Neutrophil (primary cell): ENCODE measurements around the gene L2HGDH.
"Not testable (repeated sequence)": the region's sequence is repeated elsewhere in the genome, so short reads cannot be mapped to it uniquely, and the experiment has no call there.

Experiments
- H3K27ac ChIP-seq: fragments of 200-600 bp; sonication (generic); 2 replicates; pipeline ENCODE4 v1.5.1; 2016; ENCODE audit warnings: mild to moderate bottlenecking, moderate library complexity
- H3K27me3 ChIP-seq: fragments of 200-600 bp; sonication (generic); 2 replicates; pipeline ENCODE4 v1.6.0; 2016; ENCODE audit warnings: mild to moderate bottlenecking
- H3K36me3 ChIP-seq: fragments of 200-600 bp; sonication (generic); 2 replicates; pipeline ENCODE4 v1.5.1; 2017
- H3K4me1 ChIP-seq, 2 experiments: fragments of 200-600 bp in 1 of 2; sonication (generic) in 1 of 2; 1 replicate in 1 of 2; 2 replicates in 1 of 2; pipeline versions ENCODE4 v1.5.1 to v1.6.1; 2013 to 2016; ENCODE audit warnings: low read depth in 1 of 2, low read length in 1 of 2, mild to moderate bottlenecking in 1 of 2, moderate library complexity in 1 of 2; ENCODE audit not compliant: control insufficient read depth in 1 of 2, insufficient read depth in 1 of 2
- H3K4me3 ChIP-seq, 2 experiments: fragments of 200-600 bp in 1 of 2; sonication (generic) in 1 of 2; 1 replicate in 1 of 2; 2 replicates in 1 of 2; pipeline ENCODE4 v1.5.1; 2013 to 2016; ENCODE audit warnings: low read depth in 1 of 2, low read length in 1 of 2, mild to moderate bottlenecking in 1 of 2, moderate library complexity in 1 of 2
- H3K9me3 ChIP-seq: fragments of 200-600 bp; sonication (generic); 2 replicates; pipeline ENCODE4 v1.5.1; 2016
- CTCF ChIP-seq: fragments of 200-600 bp; sonication (generic); IDR thresholded peaks from 2 replicates; pipeline ENCODE4 v1.5.1; 2016; ENCODE audit warnings: antibody characterized with exemption

L2HGDH gene

GRCh38 chr14:50319293-50319692 lies 7.3 kb upstream of the L2HGDH start:
- no peak overlapping the region for H3K27ac ChIP-seq
- peaks cover 8% of the 10 kb centered on the region for H3K36me3 ChIP-seq
- H3K9me3 ChIP-seq, result no peaks in the 10 kb centered on the region
- TF ChIP-seq CTCF, result no peak
- peaks cover 7 to 11% of the 10 kb centered on the region in 2 experiments for H3K4me1 ChIP-seq
- no peak overlapping the region for H3K4me3 ChIP-seq
- no peaks in the 10 kb centered on the region for H3K27me3 ChIP-seq

GRCh38 chr14:50318031-50318626 lies 6.1 kb upstream of the L2HGDH start:
- H3K36me3 ChIP-seq, result no peaks in the 10 kb centered on the region
- H3K27ac ChIP-seq, result no peak overlapping the region
- no peaks in the 10 kb centered on the region for H3K9me3 ChIP-seq
- peak; percentile 22 for TF ChIP-seq CTCF
- H3K27me3 ChIP-seq, result no peaks in the 10 kb centered on the region
- no peak overlapping the region for H3K4me3 ChIP-seq
- H3K4me1 ChIP-seq, result peaks cover 8 to 15% of the 10 kb centered on the region in 2 experiments

GRCh38 chr14:50314098-50314497 lies 2.1 kb upstream of the L2HGDH start:
- not testable (repeated sequence) for H3K9me3 ChIP-seq, H3K27ac ChIP-seq, H3K4me3 ChIP-seq, H3K27me3 ChIP-seq, H3K36me3 ChIP-seq
- peaks cover 18% of the 10 kb centered on the region in 2 experiments for H3K4me1 ChIP-seq

- H3K27me3 ChIP-seq, result no peaks in the 10 kb centered on the region
- H3K9me3 ChIP-seq, result no peaks in the 10 kb centered on the region
- H3K4me1 ChIP-seq, result peaks cover 18% of the 10 kb centered on the region in 2 experiments
- H3K27ac ChIP-seq, result peak overlapping the region; percentile 89
- H3K36me3 ChIP-seq, result no peaks in the 10 kb centered on the region
- peak overlapping the region; percentile 89 to 92 for H3K4me3 ChIP-seq
- TF ChIP-seq CTCF, result no peak
These were observed 665 bp upstream of the L2HGDH start for GRCh38 chr14:50312734-50313054.

GRCh38 chr14:50311337-50311971 lies 575 bp downstream of the L2HGDH start:
- H3K4me3 ChIP-seq, result peak overlapping the region; percentile 89 to 92
- TF ChIP-seq CTCF, result no peak
- peak overlapping the region; percentile 89 for H3K27ac ChIP-seq
- H3K9me3 ChIP-seq, result no peaks in the 10 kb centered on the region
- H3K27me3 ChIP-seq, result no peaks in the 10 kb centered on the region
- peaks cover 18% of the 10 kb centered on the region in 2 experiments for H3K4me1 ChIP-seq
- H3K36me3 ChIP-seq, result no peaks in the 10 kb centered on the region

- H3K4me1 ChIP-seq, result peaks cover 18% of the 10 kb centered on the region in 2 experiments
- TF ChIP-seq CTCF, result no peak
- H3K9me3 ChIP-seq, result no peaks in the 10 kb centered on the region
- H3K27me3 ChIP-seq, result no peaks in the 10 kb centered on the region
- no peak overlapping the region for H3K27ac ChIP-seq
- no peak overlapping the region for H3K4me3 ChIP-seq
- H3K36me3 ChIP-seq, result no peaks in the 10 kb centered on the region
These were observed 1.6 kb downstream of the L2HGDH start for GRCh38 chr14:50310445-50310844.
